GM18520 (cell line): Measurements from ENCODE around the gene TMPRSS6.

Experiments used
- ATAC-seq: cut with Tn5 transposase; IDR thresholded peaks from one replicate; pipeline ENCODE4 v1.9.1; 2021; ENCODE audit not compliant: unreplicated experiment

TMPRSS6 gene

DNA sequence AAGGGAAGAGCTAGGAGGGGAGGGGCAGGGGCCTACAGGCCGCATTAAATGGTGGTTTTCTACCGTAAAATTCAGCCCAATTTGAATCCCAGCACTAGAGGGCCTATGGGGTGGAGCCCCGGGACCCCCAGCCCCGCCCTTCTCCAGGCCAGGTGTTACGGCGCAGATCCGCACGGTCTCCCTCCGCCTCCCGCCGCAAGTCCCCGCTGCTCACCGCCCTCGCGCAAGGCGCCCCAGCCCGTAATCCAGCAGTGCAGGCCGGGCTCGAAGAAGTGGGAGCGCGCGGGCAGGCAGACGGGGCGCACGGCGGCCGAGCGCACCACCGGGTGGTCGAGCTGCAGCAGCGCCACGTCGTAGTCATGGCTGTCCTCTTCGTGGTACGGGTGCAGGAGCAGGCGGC, 40.7 kb downstream of the TMPRSS6 start:
- ATAC-seq = no peak

DNA sequence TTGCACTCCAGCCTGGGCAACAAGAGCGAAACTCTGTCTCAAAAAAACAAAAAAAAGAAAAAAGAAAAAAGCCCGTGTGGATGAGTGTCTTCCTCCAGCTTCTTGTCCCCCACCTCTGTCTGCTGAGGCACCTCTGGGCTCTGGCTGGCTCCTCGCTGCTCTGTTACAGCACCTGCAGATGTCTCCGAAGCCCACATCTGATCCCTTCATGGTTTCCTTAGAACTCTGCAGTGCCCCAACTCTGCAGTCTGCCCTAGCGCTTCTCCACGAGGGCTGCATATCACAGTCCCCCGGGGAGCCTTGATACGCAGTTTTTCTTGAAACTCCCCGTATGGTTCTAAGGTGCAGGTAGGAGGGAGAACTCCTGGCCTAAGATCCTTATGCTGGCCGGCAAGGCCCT, 42.1 kb downstream of the TMPRSS6 start:
- no peak for ATAC-seq

DNA sequence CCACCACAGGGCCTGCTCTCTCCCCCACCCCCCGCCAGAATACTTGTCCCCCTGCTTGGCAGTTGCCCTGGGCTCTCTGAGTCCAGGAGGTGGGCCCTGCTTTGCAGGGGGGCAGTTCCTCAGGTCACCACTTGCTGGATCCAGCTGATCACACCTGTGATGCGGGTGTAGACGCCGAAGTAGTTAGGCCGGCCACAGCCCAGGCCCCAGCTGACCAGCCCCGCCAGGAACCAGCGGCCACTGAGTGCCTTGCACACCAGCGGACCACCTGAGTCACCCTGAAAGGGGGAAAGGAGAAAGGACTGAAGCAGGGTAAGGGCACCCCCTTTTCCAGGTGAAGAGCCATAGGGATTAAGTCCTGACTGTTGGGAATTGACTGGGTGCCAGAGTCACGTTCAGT, 43.6 kb downstream of the TMPRSS6 start:
- no peak for ATAC-seq

DNA sequence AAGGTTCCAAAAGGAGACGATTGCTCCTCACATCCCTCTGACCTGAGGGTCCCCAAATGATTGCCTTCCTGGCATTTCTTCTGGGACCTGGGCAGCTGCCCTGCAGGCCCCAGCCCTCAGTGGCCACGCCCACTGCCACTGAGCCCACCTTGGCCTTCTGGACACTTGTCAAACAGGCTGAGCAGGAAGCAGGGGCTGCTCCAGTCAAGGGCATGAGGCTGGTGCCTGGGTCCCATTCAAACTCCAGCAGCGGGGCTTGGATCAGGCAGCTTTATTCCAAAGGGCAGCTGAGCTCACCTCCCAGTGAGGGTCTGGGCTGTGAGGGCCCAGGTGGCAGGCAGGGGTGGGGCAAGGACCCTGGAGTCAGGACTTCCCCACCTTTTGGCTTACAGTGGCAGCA, 44.3 kb downstream of the TMPRSS6 start:
- no peak for ATAC-seq

DNA sequence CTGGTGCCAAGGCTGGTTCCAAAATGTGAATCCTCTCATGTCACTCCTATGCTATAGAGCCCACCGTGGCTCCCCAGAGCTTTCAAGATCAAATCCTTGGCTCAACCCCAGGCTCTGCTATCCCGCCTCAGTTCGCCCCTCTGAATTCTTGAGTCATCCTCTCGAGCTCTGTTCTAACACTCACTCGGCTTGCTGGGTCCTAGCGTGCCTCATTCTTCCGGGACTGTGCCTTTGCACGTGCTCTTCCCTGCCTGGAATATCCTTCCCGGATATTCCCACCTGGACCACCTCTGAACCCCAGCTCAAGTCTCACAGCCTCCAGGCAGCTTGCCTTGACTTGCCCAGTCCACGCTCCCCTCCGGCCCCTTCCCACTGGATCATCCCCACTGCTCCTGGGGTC, 45.0 kb downstream of the TMPRSS6 start:
- ATAC-seq = no peak

DNA sequence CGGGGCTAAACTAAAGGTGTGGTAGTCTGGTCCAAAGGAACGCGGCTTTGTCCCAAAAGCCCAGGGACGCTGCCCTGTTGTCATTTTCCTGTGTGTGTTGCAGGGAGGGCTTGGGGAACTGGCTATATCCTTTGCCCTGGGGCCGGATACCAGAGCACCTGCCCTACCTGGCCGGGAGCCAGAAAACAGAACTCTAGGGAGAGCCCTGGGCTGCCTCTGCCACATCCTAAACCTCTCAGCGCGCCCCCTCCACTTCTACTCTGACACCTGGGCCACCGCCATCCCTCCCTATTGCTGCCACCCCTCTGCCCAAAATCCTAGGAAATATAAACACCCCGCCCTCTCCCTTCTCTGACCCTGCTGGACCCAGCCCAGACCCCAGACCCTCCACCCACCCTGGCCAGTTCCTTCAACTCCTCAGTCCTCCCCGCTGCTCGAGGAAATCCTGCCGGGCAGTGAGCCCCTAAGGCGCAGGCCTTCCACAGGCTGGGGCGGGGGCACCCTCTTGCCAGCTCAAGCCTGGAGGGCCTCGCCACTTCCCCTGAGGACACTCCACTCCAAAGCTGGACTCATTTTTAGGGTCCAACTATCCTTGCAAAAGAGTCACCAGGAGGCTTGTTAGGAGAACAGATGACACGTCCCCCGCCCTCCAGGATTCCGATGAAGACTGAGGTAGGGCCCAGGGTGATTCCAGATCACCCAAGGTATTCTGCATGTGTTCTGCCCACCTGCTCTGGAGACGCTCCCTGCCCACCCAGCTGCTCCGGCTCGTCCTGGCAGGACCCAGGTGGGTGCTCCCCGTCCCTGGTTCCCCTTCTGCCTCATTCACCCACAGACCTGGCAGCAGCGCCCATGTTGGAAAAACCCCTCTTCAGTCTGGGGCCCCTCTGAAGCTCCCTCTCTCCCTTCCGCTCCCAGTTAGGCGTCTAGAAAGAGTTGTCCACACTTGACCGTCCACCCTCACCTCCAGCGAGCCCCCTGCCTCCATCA, 45.8 kb downstream of the TMPRSS6 start:
- ATAC-seq = no peak

DNA sequence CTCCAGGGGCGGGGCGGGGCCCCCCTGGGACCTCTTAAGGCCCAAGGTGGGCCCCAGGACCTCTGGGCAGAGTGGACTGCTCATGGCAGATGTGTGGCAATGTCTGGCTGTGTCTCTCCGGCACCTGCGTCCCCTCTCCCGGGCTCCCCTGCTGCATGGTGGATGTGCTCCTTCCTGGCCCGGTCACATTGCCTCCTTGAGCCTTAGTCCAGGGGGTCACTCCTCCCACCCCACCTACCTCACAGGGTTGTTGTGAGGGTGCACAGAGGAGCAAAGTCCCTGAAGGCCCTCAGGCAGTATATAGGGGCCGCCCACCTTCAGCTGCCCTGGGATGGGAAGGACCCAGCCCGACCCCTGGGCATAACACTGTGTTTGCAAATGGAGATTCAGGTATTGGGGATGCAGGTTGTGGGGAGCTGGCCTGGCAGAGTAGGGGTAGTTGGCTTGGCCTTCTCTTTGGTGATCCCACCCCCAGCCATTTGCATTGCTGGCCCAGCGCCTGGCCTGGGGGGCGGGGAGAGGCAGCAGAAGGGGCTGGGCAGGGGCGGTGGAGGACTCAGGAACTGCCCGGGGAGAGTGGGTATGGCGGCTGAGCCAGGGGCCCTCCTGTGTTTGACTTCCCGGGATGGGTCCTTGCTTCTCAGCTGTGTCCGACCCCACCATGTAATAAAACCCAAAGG, 46.7 kb downstream of the TMPRSS6 start:
- ATAC-seq = no peak

DNA sequence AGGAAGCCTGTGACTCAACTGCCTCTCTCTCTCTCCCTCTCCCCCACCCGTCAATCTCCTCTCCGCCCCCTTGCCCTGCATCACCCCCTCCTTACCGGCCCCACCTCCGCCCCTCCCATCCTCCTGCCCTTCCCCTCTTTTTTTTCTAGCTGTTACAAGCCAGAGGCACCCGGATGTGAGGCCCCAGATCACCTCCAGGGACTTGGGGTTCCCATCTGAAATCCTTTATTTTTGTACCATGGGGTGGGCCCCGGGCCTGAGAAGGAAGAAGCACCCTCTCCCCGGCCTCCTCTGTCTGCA, 47.2 kb downstream of the TMPRSS6 start:
- no peak for ATAC-seq

DNA sequence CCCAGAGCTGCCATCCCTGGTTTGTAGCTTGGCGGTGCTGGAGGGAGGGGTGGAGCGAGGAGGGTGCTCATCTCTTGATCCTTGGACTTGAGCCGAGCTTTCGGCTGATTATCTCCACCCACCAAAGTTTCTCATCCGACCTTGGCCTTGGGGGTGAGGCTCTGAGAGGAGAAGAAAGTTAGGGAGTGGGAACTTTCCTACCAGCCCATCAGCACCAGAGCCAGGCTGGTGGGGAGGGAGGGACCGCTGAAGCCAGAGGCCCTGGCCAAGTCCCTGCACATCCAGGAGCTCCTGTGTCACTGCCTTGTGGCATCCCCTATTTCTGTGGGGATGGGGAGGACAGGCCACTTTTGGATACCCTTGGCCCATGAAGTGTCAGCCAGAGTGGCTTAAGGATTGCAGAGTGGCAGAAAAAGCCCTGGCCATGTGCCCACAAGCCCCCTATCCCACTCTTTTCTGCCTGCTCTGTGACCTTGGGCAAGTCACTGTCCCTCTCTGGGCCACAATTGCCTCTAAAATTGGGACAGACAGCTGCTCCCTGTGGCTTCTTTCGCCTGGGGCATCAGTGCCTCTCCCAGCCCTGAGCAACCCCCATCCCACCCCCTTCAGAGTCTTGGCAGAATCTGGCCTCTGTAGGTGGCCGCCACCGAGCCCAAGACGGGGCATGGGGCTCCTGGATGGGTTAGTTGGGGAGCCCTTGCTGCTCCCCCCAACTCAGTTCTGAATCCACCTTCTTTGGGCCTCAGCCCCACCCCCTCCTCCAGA, 47.7 kb downstream of the TMPRSS6 start:
- ATAC-seq = no peak

DNA sequence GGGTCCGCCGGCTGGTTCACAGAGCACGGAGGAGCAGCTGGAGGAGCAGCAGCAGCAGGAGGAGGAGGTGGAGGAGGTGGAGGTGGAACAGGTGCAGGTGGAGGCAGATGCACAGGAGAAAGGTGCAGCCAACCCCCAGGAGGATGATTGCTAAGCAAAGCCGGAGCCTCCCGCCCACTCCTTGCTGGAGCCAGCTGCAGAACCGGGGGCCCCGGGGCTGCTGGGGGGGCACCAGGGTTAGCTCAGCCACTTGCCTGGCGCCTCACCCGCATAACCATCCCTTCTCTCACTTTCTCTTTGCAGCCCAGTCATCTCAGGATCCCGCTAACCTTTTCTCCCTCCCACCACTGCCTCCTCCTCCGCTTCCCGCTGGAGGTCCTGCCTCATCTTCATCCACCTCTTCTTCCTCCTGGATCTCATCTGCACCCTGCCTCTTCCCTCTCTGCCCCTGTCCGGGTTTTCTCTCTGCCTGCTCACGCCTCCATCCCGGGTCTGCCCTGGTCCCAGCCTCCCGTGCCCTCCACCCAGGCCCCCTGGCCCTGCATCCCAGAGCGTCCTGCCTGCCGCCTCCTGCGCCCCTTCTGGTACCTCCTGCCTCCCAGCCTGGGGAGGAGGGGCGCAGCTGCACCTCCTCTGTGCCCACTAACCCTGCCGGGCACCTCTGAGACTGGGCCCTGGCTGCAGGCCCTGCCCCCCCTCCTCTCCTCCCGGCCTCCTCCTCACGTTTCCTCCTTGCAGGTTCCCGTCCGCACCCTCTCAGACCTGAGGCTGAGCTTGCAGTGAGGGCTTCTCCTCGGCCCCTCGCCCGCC, 48.5 kb downstream of the TMPRSS6 start:
- ATAC-seq = no peak

DNA sequence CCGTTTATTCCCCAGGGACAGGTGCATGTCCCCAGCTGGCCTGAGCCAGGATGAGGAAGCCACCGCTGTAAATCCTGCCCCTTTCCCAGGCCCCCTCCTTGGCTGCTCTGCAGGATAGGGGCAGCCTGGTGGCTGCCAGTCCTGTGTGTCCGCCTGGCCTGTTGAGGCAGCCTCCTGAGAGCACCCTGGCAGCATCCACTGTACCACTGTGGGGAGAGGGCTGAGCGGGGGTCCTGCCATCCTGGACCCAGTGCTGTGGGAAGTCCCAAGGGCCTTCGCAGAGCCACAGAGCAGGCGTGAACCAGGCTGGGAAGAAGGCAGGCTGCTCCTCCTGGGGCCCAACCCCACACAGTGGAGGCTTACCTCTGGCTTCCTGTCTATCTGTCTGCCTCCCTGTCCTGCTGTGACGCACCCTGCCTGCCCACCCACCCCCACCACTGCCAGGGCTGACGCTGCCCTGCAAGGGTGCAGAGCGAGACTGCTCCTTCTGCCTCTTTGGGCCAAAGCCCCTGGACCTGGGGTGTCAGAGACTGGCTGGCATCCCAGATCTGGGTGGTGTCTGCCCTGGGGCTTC, 49.5 kb downstream of the TMPRSS6 start:
- no peak for ATAC-seq

DNA sequence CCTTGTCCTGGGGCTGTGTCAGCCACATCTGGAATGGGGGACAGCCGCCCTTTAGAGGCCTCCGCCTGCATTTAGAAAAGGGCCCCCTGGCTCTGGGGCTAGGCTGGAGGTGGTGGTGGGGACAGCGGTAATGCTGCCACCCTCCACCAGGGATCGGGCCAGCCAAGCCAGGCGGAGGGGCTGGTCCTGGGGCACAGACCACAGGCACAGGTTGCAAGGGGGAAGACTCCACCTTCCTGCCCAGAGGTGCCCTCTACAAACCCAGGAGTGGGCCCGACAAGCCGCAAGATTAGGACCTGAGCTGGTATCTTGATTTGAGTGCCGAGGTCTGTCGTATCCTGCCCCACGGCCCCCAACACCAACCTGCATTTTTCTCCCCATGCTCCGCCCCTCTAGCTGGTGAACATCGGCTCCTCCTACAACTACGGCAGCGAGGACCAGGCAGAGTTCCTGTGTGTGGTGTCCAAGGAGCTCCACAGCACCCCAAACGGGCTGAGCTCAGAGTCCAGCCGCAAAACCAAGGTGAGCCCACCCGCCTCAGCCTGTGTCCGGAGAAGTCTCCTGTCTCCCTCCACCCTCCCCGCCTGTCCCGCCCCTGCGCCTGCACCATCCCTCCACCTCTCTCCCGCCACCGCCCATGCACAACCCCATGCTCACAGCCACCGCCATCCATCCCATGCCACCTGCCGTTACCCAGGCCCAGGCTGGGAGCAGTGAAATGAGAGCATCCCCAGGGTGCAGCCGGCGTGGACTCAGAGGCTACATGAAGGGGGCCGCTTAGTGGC, 50.4 kb downstream of the TMPRSS6 start:
- no peak for ATAC-seq

DNA sequence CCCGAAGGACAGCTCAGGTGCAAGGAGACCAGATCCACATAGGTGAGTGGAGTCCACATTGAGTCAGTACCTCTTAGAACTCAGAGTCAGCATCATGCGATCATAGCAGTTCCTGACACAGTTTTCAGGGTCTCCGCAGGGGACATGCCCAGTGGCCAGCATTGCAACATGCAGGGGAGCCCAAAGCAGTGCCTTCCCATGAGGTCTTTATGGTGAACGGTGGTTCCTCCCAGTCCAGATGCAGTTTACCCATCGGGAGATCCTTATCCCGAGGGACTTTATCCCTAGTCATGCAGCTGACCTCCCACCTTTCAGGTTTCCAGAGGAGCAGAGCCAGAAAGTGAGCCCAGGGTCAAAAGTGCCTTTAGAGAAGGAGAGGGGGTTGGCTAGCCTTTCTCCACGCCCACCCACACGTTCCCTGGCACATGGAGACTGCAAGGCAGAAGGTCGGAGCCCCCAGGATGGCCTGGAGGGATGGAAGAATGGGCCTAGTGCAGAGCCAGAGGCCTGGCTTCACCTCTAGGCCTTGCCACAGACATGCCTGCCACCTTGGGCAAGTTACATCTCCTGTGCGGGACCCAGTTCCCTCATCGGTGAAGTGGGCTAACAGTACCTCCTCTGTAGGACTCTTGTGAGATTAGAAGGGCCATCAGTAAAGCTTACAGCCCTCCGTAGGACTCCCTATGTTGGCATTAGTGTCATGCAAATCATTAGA, 51.6 kb downstream of the TMPRSS6 start:
- ATAC-seq = no peak

DNA sequence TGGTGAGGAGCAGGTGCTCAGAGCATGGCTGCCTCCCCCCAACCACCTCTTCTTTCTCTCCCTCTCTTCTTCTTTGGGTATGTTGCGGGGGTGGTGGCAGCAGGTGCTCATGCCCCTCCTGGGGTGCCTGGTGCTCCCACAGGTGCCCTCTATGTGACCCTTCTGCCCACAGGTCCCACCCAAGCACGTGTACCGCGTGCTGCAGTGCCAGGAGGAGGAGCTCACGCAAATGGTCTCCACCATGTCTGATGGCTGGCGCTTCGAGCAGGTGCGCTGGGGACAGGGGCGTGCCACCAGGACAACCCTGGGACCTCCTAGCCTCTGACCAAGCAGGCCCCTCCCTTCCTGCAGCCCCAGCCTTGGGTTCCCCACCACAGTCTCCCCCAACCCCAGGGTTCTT, 52.3 kb downstream of the TMPRSS6 start:
- ATAC-seq = no peak

DNA sequence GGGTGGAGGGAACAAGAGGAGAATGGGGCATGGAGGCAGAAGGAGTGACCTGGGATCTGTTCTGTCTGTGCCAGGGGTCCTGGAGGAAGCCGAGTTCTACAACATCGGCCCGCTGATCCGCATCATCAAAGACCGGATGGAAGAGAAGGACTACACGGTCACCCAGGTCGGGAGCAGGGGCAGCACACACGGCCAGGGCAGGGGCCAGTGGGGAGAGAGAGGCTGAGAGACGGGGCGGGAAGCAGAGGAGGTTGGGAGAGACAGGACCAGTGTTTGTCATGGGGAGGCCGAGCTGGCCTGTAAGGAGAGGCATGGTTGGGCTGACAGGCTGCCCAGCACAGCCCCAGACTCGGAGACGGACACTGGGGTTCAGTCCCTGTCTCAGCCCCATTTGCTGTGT, 53.3 kb downstream of the TMPRSS6 start:
- no peak for ATAC-seq

DNA sequence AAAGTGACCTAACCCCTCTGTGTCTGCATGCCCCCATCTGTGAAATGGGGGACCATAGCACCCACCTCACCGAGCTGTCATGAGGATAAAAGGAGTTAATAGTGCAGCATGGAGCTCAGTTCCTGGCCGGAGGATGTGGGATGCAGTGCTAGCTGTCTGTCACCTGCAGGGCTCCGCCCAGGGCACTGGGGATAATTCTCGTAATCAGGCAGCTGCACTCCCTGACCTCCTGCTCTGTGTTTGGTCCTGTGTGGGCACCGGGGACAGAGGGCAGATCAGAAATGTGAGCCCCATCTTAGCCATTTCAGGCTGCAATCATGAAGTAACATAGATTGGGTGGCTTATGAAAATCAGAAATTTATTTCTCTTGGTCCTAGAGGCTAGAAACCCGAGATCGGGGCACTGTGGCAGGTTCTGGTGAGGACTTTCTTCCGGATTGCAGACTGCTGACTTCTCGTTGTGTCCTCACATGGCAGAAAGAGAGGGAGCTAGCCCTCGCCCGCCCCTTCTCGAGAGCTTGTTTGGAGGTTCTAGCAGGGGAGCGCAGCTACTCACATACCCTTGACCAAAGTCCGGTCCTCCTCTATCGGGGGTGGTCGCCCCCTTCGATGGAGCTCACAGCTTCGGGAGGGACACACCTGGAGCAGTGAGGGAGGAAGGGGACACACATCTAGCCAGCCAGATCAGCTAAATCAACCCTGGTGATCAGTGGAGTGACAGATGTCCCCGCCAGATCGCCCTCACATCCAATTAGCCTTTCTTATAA, 54.7 kb downstream of the TMPRSS6 start:
- ATAC-seq = no peak

DNA sequence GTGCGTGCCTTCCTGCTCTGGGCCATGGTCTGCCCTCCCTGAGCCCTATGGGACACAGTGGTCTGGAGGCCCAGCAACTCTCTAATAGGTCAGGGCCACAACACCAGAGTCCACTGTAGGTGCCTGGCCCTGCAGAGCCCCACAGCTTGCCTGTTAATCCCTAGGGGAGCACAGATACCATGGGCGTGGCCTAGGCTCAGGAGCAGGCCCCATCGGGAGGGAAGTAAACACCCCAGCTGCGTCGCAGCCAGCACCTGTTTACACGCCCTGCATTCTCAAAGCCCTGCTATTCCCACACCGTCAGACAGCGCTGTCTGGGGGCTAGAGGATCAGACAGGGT, 55.5 kb downstream of the TMPRSS6 start:
- ATAC-seq = no peak

DNA sequence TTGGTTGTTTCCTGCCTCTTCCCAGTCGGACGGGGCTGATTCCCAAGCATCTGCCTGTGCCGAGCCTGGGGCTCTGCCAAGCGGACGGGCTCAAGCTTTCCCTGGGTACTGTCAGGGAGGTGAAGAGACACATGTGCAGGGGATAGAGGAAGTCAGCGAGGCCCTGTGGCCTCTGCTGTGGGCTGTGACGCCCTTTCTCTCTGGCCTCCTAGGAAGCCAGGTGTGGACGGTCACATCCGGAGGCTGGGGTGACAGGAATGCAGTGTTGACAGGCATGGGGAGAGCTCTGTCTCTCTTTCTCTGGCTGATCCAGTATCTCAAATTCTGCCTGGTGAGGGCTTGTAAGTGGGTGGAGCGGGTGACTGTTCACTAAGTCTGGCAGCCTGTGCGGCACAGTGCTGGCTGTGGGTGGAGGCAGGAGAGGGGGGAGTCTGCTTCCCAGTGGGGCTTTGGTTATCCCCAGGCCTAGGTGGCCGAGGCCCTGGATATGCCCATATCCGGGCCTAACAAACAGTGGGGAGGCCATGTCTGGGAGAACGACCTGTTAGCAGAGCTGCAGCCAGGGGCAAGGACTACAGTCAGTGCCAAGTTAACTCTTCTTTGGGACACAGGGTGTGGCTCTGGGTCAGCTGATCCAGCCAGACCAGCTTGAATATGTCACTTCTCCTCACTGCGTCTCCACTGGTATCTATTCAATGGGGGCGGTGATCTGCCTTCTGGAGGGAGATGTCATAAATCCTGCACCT, 56.0 kb downstream of the TMPRSS6 start:
- ATAC-seq = no peak
